ENCODE measurements around the gene XCL1.

Gene XCL1

GRCh38 chr1:168603501-168604110 is 27.2 kb downstream of the XCL1 start:
- DNase-seq (ENCODE audit: low read depth in 2 of 2, low spot score in 1 of 2) = peak; percentile 31 to 32

GRCh38 chr1:168605443-168605842 is 29.0 kb downstream of the XCL1 start:
- no peak for DNase-seq (ENCODE audit: low read depth in 2 of 2, low spot score in 1 of 2)

- DNase-seq (ENCODE audit: low read depth in 2 of 2, low spot score in 1 of 2) = no peak
Measured at GRCh38 chr1:168606096-168606495, 29.7 kb downstream of the XCL1 start.

- DNase-seq (ENCODE audit: low read depth in 2 of 2, low spot score in 1 of 2) = no peak
Measured at GRCh38 chr1:168607872-168608428, 31.5 kb downstream of the XCL1 start.

- no peak for DNase-seq (ENCODE audit: low read depth in 2 of 2, low spot score in 1 of 2)
Measured at GRCh38 chr1:168608796-168609715, 32.7 kb downstream of the XCL1 start.

- DNase-seq (ENCODE audit: low read depth in 2 of 2, low spot score in 1 of 2) = no peak
Measured at GRCh38 chr1:168609741-168610510, 33.5 kb downstream of the XCL1 start.

- no peak for DNase-seq (ENCODE audit: low read depth in 2 of 2, low spot score in 1 of 2)
Measured at GRCh38 chr1:168613038-168613451, 36.6 kb downstream of the XCL1 start.

GRCh38 chr1:168613691-168614231 is 37.4 kb downstream of the XCL1 start:
- DNase-seq (ENCODE audit: low read depth in 2 of 2, low spot score in 1 of 2) = no peak

- DNase-seq (ENCODE audit: low read depth in 2 of 2, low spot score in 1 of 2) = no peak
Measured at GRCh38 chr1:168614235-168614634, 37.8 kb downstream of the XCL1 start.

GRCh38 chr1:168615965-168616364 is 39.6 kb downstream of the XCL1 start:
- DNase-seq (ENCODE audit: low read depth in 2 of 2, low spot score in 1 of 2) = no peak

GRCh38 chr1:168617974-168618750 is 41.8 kb downstream of the XCL1 start:
- no peak for DNase-seq (ENCODE audit: low read depth in 2 of 2, low spot score in 1 of 2)

GRCh38 chr1:168618886-168619285 is 42.5 kb downstream of the XCL1 start:
- no peak for DNase-seq (ENCODE audit: low read depth in 2 of 2, low spot score in 1 of 2)

- no peak for DNase-seq (ENCODE audit: low read depth in 2 of 2, low spot score in 1 of 2)
Measured at GRCh38 chr1:168621356-168621755, 45.0 kb downstream of the XCL1 start.

GRCh38 chr1:168623003-168623828 is 46.8 kb downstream of the XCL1 start:
- no peak for DNase-seq (ENCODE audit: low read depth in 2 of 2, low spot score in 1 of 2)

GRCh38 chr1:168623831-168624230 is 47.4 kb downstream of the XCL1 start:
- no peak for DNase-seq (ENCODE audit: low read depth in 2 of 2, low spot score in 1 of 2)

GRCh38 chr1:168626326-168626725 is 49.9 kb downstream of the XCL1 start:
- DNase-seq (ENCODE audit: low read depth in 2 of 2, low spot score in 1 of 2) = no peak

GRCh38 chr1:168627370-168627769 is 51.0 kb downstream of the XCL1 start:
- no peak for DNase-seq (ENCODE audit: low read depth in 2 of 2, low spot score in 1 of 2)

GRCh38 chr1:168628807-168629206 is 52.4 kb downstream of the XCL1 start:
- no peak for DNase-seq (ENCODE audit: low read depth in 2 of 2, low spot score in 1 of 2)

- DNase-seq (ENCODE audit: low read depth in 2 of 2, low spot score in 1 of 2) = no peak
Measured at GRCh38 chr1:168629466-168629865, 53.1 kb downstream of the XCL1 start.

All from stimulated activated CD8-positive, alpha-beta memory T cell treated with anti-CD3 and anti-CD28 coated beads, Interleukin-4, amount 100 ng/mL, for 4 hours (primary cell).